HL-60 (cell line): ENCODE data around the gene TFF2.

Experiments
- CTCF ChIP-seq: IDR thresholded peaks from one replicate; pipeline ENCODE4 v1.5.1; 2011; ENCODE audit warnings: low read length, control low read depth, inconsistent platforms; ENCODE audit not compliant: insufficient read depth
- GABPA ChIP-seq: IDR thresholded peaks from 2 replicates; pipeline ENCODE4 v1.6.1; 2012; ENCODE audit warnings: low read depth
- POLR2AphosphoS5 ChIP-seq: IDR thresholded peaks from 2 replicates; pipeline ENCODE4 v1.6.1; 2012; ENCODE audit warnings: low read depth
- REST ChIP-seq: IDR thresholded peaks from 2 replicates; pipeline ENCODE4 v1.6.1; 2012; ENCODE audit warnings: low read depth; ENCODE audit not compliant: insufficient replicate concordance
- SPI1 ChIP-seq: IDR thresholded peaks from 2 replicates; pipeline ENCODE4 v1.6.1; 2012; ENCODE audit warnings: low read depth, mild to moderate bottlenecking, borderline replicate concordance

GRCh38 chr21:42337276-42337675, 13.5 kb downstream of the TFF2 start:
- TF ChIP-seq POLR2AphosphoS5, result no peak
- TF ChIP-seq CTCF, result no peak
- no peak for TF ChIP-seq GABPA
- TF ChIP-seq REST, result no peak
- TF ChIP-seq SPI1, result no peak
